T-cell (primary cell): ENCODE measurements around the gene DMRT1. TPM values are rescaled to one million over a fixed set of nuclear protein-coding genes. Genes with fewer than 3 reads are reported as not detected.
"Not testable (repeated sequence)": the region's sequence is repeated elsewhere in the genome, so short reads cannot be mapped to it uniquely, and the experiment has no call there.

Source experiments
- ATAC-seq, 4 experiments: fragments of 200-7000 bp in 3 of 4; fragments of 150-1000 bp in 1 of 4; cut with Tn5 transposase; replicated peaks in 1 of 4; 1 replicate in 3 of 4; 2 replicates in 1 of 4; pipeline ENCODE4 v1.10.0; 2021; ENCODE audit warnings: moderate library complexity in 3 of 4, mild to moderate bottlenecking in 2 of 4, moderate number of reproducible peaks in 1 of 4
- CTCF ChIA-PET, 2 donors: fragments of 300-600 bp; sonication (Branson Sonifier 250); formaldehyde crosslinking; loops; one replicate each; lab custom pipeline; 2022; ENCODE audit warnings: antibody characterized with exemption in 2 of 2; lab: Charles Lee
- POLR2A ChIA-PET, 2 donors: fragments of 300-600 bp; sonication (Branson Sonifier 250); formaldehyde crosslinking; loops; one replicate each; lab custom pipeline; 2022; ENCODE audit warnings: antibody characterized with exemption in 2 of 2; lab: Charles Lee
- DNase-seq, 35 experiments: peaks; one replicate each; pipeline versions ENCODE4 v3.0.0 to v3.0.0-alpha.2; 2013 to 2023
- H3K27ac ChIP-seq: one replicate; pipeline ENCODE4 v1.5.1; 2013; ENCODE audit warnings: low read length
- H3K27me3 ChIP-seq, 2 experiments: replicated peaks in 1 of 2; 1 replicate in 1 of 2; 2 replicates in 1 of 2; pipeline versions ENCODE4 v1.6.1 to v1.7.0; 2013; ENCODE audit warnings: low read length in 1 of 2, mixed read lengths in 1 of 2; ENCODE audit not compliant: control insufficient read depth in 2 of 2, insufficient read depth in 2 of 2; ENCODE audit errors: extremely low read depth in 1 of 2
- H3K36me3 ChIP-seq, 2 donors: 1 replicate in 1 of 2; 2 replicates in 1 of 2; pipeline versions ENCODE4 v1.6.1 to v1.7.0; 2013; ENCODE audit warnings: low read length in 1 of 2; ENCODE audit not compliant: control insufficient read depth in 2 of 2, insufficient read depth in 1 of 2; ENCODE audit errors: extremely low read depth in 1 of 2
- H3K4me1 ChIP-seq, 2 experiments: 1 replicate in 1 of 2; 2 replicates in 1 of 2; pipeline versions ENCODE4 v1.6.1 to v1.7.0; 2013; ENCODE audit warnings: low read length in 2 of 2, mixed read lengths in 1 of 2; ENCODE audit not compliant: insufficient read depth in 2 of 2, control insufficient read depth in 1 of 2; ENCODE audit errors: extremely low read depth in 1 of 2
- H3K4me3 ChIP-seq, 2 donors: 1 replicate in 1 of 2; 2 replicates in 1 of 2; pipeline versions ENCODE4 v1.5.1 to v1.7.0; 2013; ENCODE audit warnings: mild to moderate bottlenecking in 2 of 2, low read length in 1 of 2, moderate library complexity in 1 of 2; ENCODE audit not compliant: control insufficient read depth in 1 of 2; ENCODE audit errors: extremely low read depth in 1 of 2
- H3K9me3 ChIP-seq: 2 replicates; pipeline ENCODE4 v1.7.0; 2013
- H3K27ac Mint-ChIP-seq, 2 donors: one replicate each; pipeline ENCODE4 v1.8.0; 2020 to 2021; ENCODE audit warnings: mild to moderate bottlenecking in 2 of 2, mixed read lengths in 2 of 2
- H3K27me3 Mint-ChIP-seq, 2 donors: one replicate each; pipeline ENCODE4 v1.8.0; 2021 to 2022; ENCODE audit warnings: mixed read lengths in 2 of 2
- H3K36me3 Mint-ChIP-seq: one replicate; pipeline ENCODE4 v1.8.0; 2021; ENCODE audit warnings: mixed read lengths
- H3K4me1 Mint-ChIP-seq, 3 donors: one replicate each; pipeline ENCODE4 v1.8.0; 2020 to 2022; ENCODE audit warnings: mixed read lengths in 3 of 3, mild to moderate bottlenecking in 1 of 3
- H3K4me3 Mint-ChIP-seq, 3 donors: one replicate each; pipeline ENCODE4 v1.8.0; 2020 to 2022; ENCODE audit warnings: mild to moderate bottlenecking in 3 of 3, mixed read lengths in 3 of 3, moderate library complexity in 3 of 3
- H3K9me3 Mint-ChIP-seq, 3 donors: one replicate each; pipeline ENCODE4 v1.8.0; 2020 to 2022; ENCODE audit warnings: mixed read lengths in 3 of 3
- WGBS: methylation state at CpG from one replicate; pipeline ENCODE4 v1.1.5; 2013; ENCODE audit warnings: missing lambda C conversion rate; ENCODE audit not compliant: insufficient coverage; 5-methylcytosine and 5-hydroxymethylcytosine counted together
- total RNA-seq, 35 experiments: library from RNA in 6 of 35; stranded (reverse) in 6 of 35; fragments of 120-200 nt in 1 of 35; gene quantifications; one replicate each; pipeline versions ENCODE4 v1.2.1 to v1.2.4 and lab custom pipeline; 2013 to 2026

The DMRT1 gene
- total RNA-seq, 5 donors from 2014 or later (not counting 1 experiment from before 2014, with no cell fraction given) = not detected

DNA sequence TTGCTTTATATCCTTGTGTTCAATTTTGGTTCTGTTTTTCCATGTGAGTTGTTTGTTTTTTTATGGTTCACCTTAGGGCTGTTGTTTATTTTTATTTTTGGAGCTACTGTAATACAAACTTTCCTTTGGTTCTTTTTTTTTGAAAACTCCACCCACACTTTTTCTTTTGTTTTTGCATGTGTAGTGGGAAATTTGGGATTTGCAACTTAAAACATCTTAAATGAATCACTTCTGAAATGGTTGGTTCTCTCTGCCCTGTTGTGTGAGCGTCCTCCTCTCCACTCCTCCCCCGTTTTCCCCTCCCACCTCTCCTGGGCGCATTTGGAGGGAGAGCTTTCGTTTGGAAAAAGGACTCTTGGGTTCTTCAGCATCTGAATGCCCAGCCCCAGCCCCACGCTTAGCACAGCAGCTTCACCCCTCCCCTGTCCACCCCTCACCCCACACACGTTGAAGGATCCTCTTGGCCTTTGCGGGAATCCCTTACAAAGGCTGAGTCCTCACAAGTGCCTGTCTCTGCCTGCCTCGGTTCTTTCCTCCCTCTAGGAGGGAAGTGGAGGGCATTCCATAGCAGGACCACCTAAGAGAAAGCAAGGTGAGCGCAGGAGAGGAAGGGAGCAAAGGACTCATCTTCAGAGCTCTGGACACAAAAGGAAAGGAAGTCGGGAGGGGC, 67.2 kb downstream of the DMRT1 start:
- no peaks in the 10 kb centered on the region for H3K4me1 ChIP-seq
- no peaks in the 10 kb centered on the region for H3K36me3 ChIP-seq
- Mint-ChIP-seq H3K27ac (no peak overlapping the region), H3K4me3 (no peak overlapping the region), H3K9me3 (no peaks in the 10 kb centered on the region), H3K4me1 (no peaks in the 10 kb centered on the region), H3K36me3 (no peaks in the 10 kb centered on the region), H3K27me3 (peaks cover 49 to 64% of the 10 kb centered on the region in 2 donors)
- WGBS = no CpG with 5 or more reads among the region's 10 CpGs
- H3K27me3 ChIP-seq = peaks cover 6 to 34% of the 10 kb centered on the region in 2 experiments
- CTCF ChIA-PET = no interaction called here
- ATAC-seq = no peak
- POLR2A ChIA-PET = no interaction called here
- no peak overlapping the region for H3K4me3 ChIP-seq
- H3K27ac ChIP-seq = no peak overlapping the region
- H3K9me3 ChIP-seq = no peaks in the 10 kb centered on the region
- DNase-seq = no peak

DNA sequence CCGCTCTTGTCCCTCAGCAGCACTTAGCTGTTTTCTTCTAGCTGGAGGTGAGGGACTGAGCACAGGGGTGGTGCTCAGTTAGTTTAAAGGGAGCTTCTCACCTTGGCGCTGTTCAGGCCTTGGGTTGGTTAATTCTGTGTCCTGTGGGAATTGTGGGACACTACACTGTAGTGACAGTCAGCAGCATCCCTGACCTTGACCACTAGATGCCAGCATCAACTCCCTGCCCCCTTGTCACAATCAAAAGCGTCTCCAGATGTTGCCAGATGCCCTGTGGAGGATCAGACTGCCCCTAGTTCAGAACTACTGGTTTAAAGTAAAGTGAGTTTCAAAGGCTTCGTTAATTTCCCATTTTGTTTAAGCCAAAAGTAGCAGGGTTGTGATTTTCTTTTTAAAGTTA, 69.5 kb downstream of the DMRT1 start:
- H3K9me3 Mint-ChIP-seq = no peaks in the 10 kb centered on the region
- no peaks in the 10 kb centered on the region for H3K36me3 Mint-ChIP-seq
- POLR2A ChIA-PET = no interaction called here
- Histone ChIP-seq H3K27me3 (peaks cover 6 to 28% of the 10 kb centered on the region in 2 experiments), H3K4me1 (no peaks in the 10 kb centered on the region), H3K36me3 (no peaks in the 10 kb centered on the region), H3K4me3 (no peak overlapping the region), H3K27ac (no peak overlapping the region), H3K9me3 (no peaks in the 10 kb centered on the region)
- WGBS = 100% methylated on average over 1 of the region's 4 CpGs
- no peak overlapping the region for H3K4me3 Mint-ChIP-seq
- CTCF ChIA-PET = no interaction called here
- H3K4me1 Mint-ChIP-seq = no peaks in the 10 kb centered on the region
- no peak overlapping the region for H3K27ac Mint-ChIP-seq
- ATAC-seq = no peak
- peaks cover 43 to 54% of the 10 kb centered on the region in 2 donors for H3K27me3 Mint-ChIP-seq
- DNase-seq = no peak

- H3K9me3 Mint-ChIP-seq = no peaks in the 10 kb centered on the region
- Histone ChIP-seq H3K36me3 (no peaks in the 10 kb centered on the region), H3K4me1 (no peaks in the 10 kb centered on the region), H3K27ac (no peak overlapping the region), H3K9me3 (no peaks in the 10 kb centered on the region), H3K4me3 (no peak overlapping the region), H3K27me3 (peaks cover 6 to 26% of the 10 kb centered on the region in 2 experiments)
- H3K4me3 Mint-ChIP-seq = no peak overlapping the region
- WGBS = 43% methylated on average over 1 of the region's 1 CpG
- H3K4me1 Mint-ChIP-seq = no peaks in the 10 kb centered on the region
- no peak overlapping the region for H3K27ac Mint-ChIP-seq
- peaks cover 33 to 43% of the 10 kb centered on the region in 2 donors for H3K27me3 Mint-ChIP-seq
- no peaks in the 10 kb centered on the region for H3K36me3 Mint-ChIP-seq
- DNase-seq = no peak
- CTCF ChIA-PET = no interaction called here
- ATAC-seq = no peak
- POLR2A ChIA-PET = no interaction called here
Observed at GRCh38 chr9:912776-913175, 71.3 kb downstream of the DMRT1 start.

- H3K4me1 Mint-ChIP-seq, CTCF ChIA-PET, H3K4me1 ChIP-seq, H3K9me3 ChIP-seq, H3K36me3 ChIP-seq, ATAC-seq, DNase-seq, H3K9me3 Mint-ChIP-seq, H3K4me3 Mint-ChIP-seq, H3K4me3 ChIP-seq, POLR2A ChIA-PET, H3K27ac ChIP-seq, H3K27ac Mint-ChIP-seq, H3K36me3 Mint-ChIP-seq: not testable (repeated sequence)
- peaks cover 6 to 22% of the 10 kb centered on the region in 2 experiments for H3K27me3 ChIP-seq
- H3K27me3 Mint-ChIP-seq = peaks cover 28 to 37% of the 10 kb centered on the region in 2 donors
- whole genome bisulfite sequencing = 93% methylated on average over 9 of the region's 10 CpGs
Observed at GRCh38 chr9:913526-913925, 72.0 kb downstream of the DMRT1 start.

- Histone ChIP-seq H3K36me3 (no peaks in the 10 kb centered on the region), H3K27me3 (peaks cover 4 to 20% of the 10 kb centered on the region in 2 experiments), H3K27ac (no peak overlapping the region), H3K4me3 (no peak overlapping the region), H3K4me1 (no peaks in the 10 kb centered on the region), H3K9me3 (no peaks in the 10 kb centered on the region)
- Mint-ChIP-seq H3K4me1 (no peaks in the 10 kb centered on the region), H3K9me3 (no peaks in the 10 kb centered on the region), H3K36me3 (no peaks in the 10 kb centered on the region), H3K27me3 (peaks cover 17 to 18% of the 10 kb centered on the region in 2 donors), H3K27ac (no peak overlapping the region), H3K4me3 (no peak overlapping the region)
- POLR2A ChIA-PET = interaction anchor here in 1 of 2 donors (0.6 kb wide), 1 partner anchor 1204 kb away, joined by 4 read pairs; no protein-coding TSS in a partner anchor
- DNase-seq = no peak
- no CpG with 5 or more reads among the region's 3 CpGs for WGBS
- CTCF ChIA-PET = no interaction called here
- no peak for ATAC-seq
Observed at GRCh38 chr9:917730-918129, 76.2 kb downstream of the DMRT1 start.

DNA sequence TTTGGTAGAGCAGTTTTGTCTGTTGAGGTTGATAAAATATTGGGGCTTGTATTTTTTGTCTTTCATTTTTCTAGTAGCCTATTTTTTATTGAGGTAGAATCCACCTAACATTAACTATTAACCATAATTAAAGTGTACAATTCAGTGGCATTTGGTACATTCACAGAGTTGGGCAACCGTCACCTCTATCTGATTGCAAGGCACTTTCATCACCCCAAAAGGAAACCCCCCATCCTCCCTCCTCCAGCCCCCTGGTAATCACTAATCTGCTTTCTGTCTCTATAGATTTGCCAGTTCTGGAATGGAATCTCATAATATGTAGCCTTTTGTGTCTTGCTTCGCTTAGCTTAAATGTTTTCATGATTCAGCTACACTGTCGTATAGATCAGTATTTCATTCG, 79.4 kb downstream of the DMRT1 start:
- ChIA-PET POLR2A (no interaction called here), CTCF (no interaction called here)
- Mint-ChIP-seq H3K27me3 (peaks cover 13 to 24% of the 10 kb centered on the region in 2 donors), H3K4me1 (no peaks in the 10 kb centered on the region), H3K36me3 (no peaks in the 10 kb centered on the region), H3K27ac (no peak overlapping the region), H3K9me3 (no peaks in the 10 kb centered on the region), H3K4me3 (no peak overlapping the region)
- WGBS = no CpG with 5 or more reads among the region's 4 CpGs
- no peaks in the 10 kb centered on the region for H3K9me3 ChIP-seq
- no peaks in the 10 kb centered on the region for H3K36me3 ChIP-seq
- ATAC-seq = no peak
- no peaks in the 10 kb centered on the region for H3K4me1 ChIP-seq
- no peak overlapping the region for H3K4me3 ChIP-seq
- no peak overlapping the region for H3K27ac ChIP-seq
- H3K27me3 ChIP-seq = peaks cover 4 to 12% of the 10 kb centered on the region in 2 experiments
- no peak for DNase-seq
